Activated T-helper 2 cell treated with anti-CD3 and anti-CD28 coated beads, Interferon-gamma antibody, Interleukin-2, Interleukin-4, amounts not matched to agents 10 μg/mL and 5 μg/mL and 100 μg/mL, durations not matched to agents 14 hours and 24 hours and 36 hours (primary cell): ENCODE data around the gene KLHL36. TPM values are rescaled to one million over a fixed set of nuclear protein-coding genes. Genes with fewer than 3 reads are reported as not detected.

Source experiments
- DNase-seq: peaks from one replicate; pipeline ENCODE4 v3.0.0; 2021; ENCODE audit warnings: low spot score
- H3K27ac Mint-ChIP-seq: one replicate; pipeline ENCODE4 v1.8.0; 2021; ENCODE audit warnings: mixed read lengths
- H3K27me3 Mint-ChIP-seq: one replicate; pipeline ENCODE4 v1.8.0; 2021; ENCODE audit warnings: low read depth, mixed read lengths
- H3K36me3 Mint-ChIP-seq: one replicate; pipeline ENCODE4 v1.8.0; 2021; ENCODE audit warnings: low read depth, mixed read lengths
- H3K4me1 Mint-ChIP-seq: one replicate; pipeline ENCODE4 v1.8.0; 2021; ENCODE audit warnings: low read depth, mixed read lengths
- H3K4me3 Mint-ChIP-seq: one replicate; pipeline ENCODE4 v1.8.0; 2021; ENCODE audit warnings: low read depth, mild to moderate bottlenecking, moderate library complexity, mixed read lengths
- H3K9me3 Mint-ChIP-seq: one replicate; pipeline ENCODE4 v1.8.0; 2021; ENCODE audit warnings: mixed read lengths
- intact Hi-C: fragments of 100-400 bp; cut with micrococcal nuclease; formaldehyde crosslinking; loops from one replicate; pipeline ENCODE4 v1.15.1; 2023
- total RNA-seq: library from RNA; stranded (reverse); gene quantifications from 2 replicates; pipeline ENCODE4 v1.2.3, GENCODE V29; 2022

Gene KLHL36
- total RNA-seq, 1 donor from 2014 or later, result 57.7 TPM

GRCh38 chr16:84657229-84657837 lies 9.0 kb downstream of the KLHL36 start:
- no peak for DNase-seq
- Mint-ChIP-seq H3K27me3 (no peaks in the 10 kb centered on the region), H3K4me3 (no peak overlapping the region), H3K36me3 (peaks cover 75% of the 10 kb centered on the region), H3K4me1 (peaks cover 16% of the 10 kb centered on the region), H3K27ac (no peak overlapping the region), H3K9me3 (no peaks in the 10 kb centered on the region)
- intact Hi-C loops, result no loop called here

DNA sequence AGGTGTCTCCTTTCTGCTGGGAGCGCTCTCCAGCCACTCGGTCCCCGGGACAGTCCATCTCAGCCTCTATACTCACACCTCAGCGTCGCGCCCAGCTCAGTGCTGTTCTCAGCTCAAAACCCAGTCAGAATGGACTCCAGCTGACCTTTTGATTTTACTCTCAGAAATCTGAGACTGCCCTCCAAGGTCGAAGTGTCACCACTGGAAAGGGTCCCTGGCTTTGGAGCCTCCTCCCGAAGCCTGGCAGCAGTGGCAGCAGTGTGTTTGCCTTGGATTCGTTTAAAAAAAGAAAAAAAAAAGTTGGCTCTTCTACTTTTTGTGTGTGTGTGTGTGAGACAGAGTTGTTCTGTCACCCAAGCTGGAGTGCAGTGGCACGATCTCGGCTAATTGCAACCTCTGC lies 10.4 kb downstream of the KLHL36 start:
- H3K36me3 Mint-ChIP-seq, result peaks cover 76% of the 10 kb centered on the region
- H3K9me3 Mint-ChIP-seq, result no peaks in the 10 kb centered on the region
- intact Hi-C loops, result no loop called here
- H3K4me1 Mint-ChIP-seq, result peaks cover 10% of the 10 kb centered on the region
- H3K27me3 Mint-ChIP-seq, result no peaks in the 10 kb centered on the region
- no peak overlapping the region for H3K4me3 Mint-ChIP-seq
- DNase-seq, result no peak
- H3K27ac Mint-ChIP-seq, result no peak overlapping the region

DNA sequence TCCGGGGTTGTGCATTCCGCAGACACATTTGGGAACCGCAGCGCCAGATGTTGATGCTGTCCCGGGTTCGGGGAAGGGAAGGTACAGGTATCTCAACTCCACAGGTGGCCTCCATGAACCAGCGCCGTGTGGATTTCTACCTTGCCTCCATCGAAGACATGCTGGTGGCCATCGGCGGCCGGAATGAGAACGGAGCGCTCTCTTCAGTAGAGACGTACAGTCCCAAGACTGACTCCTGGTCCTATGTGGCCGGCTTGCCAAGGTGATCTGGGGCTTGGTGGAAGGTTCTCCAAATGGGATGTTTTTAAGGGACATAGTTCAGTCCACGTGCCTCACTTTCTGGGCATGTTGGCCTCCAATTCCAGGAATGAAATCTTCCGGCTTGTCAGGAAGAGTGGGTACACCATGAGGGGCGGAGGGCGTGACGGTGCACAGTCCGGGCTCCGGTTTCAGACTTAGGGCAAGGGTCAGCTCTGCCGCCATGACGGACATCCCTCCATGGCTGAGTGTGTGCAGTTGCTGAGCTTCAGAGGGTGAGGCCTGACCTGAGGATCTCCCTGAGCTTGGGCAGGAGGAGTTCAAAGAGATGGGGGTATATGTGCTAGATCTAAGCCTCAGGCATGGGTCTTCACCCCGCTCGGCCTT lies 11.5 kb downstream of the KLHL36 start:
- Mint-ChIP-seq H3K27ac (no peak overlapping the region), H3K4me3 (no peak overlapping the region)

GRCh38 chr16:84660973-84661372 lies 12.7 kb downstream of the KLHL36 start:
- Mint-ChIP-seq H3K4me1 (peaks cover 6% of the 10 kb centered on the region), H3K36me3 (peaks cover 79% of the 10 kb centered on the region), H3K9me3 (no peaks in the 10 kb centered on the region), H3K4me3 (no peak overlapping the region), H3K27ac (no peak overlapping the region), H3K27me3 (no peaks in the 10 kb centered on the region)
- no peak for DNase-seq
- intact Hi-C loops, result no loop called here

More for the DNA sequence above, 11.5 kb downstream of the KLHL36 start:
- intact Hi-C loops, result no loop called here
- H3K9me3 Mint-ChIP-seq, result no peaks in the 10 kb centered on the region
- H3K4me1 Mint-ChIP-seq, result peaks cover 10% of the 10 kb centered on the region
- no peak for DNase-seq
- peaks cover 79% of the 10 kb centered on the region for H3K36me3 Mint-ChIP-seq
- H3K27me3 Mint-ChIP-seq, result no peaks in the 10 kb centered on the region

DNA sequence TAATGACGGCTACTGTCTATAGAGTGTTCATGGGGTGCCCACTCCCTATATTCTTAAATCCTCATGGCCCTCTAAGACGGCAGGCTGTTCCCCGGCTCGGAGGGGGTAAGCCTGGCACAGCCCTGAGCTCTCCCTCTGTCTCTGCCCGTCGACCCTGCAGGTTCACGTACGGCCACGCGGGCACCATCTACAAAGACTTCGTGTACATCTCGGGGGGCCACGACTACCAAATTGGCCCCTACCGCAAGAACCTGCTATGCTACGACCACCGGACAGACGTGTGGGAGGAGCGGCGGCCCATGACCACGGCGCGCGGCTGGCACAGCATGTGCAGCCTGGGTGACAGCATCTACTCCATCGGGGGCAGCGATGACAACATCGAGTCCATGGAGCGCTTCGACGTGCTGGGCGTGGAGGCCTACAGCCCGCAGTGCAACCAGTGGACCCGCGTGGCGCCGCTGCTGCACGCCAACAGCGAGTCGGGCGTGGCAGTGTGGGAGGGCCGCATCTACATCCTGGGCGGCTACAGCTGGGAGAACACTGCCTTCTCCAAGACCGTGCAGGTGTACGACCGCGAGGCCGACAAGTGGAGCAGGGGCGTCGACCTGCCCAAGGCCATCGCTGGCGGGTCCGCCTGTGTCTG lies 13.2 kb downstream of the KLHL36 start:
- intact Hi-C loops, result no loop called here
- H3K4me3 Mint-ChIP-seq, result no peak overlapping the region
- no peak for DNase-seq
- no peaks in the 10 kb centered on the region for H3K9me3 Mint-ChIP-seq
- no peaks in the 10 kb centered on the region for H3K27me3 Mint-ChIP-seq
- no peak overlapping the region for H3K27ac Mint-ChIP-seq
- peaks cover 84% of the 10 kb centered on the region for H3K36me3 Mint-ChIP-seq
- H3K4me1 Mint-ChIP-seq, result peaks cover 4% of the 10 kb centered on the region

GRCh38 chr16:84662471-84662870 lies 14.2 kb downstream of the KLHL36 start:
- Mint-ChIP-seq H3K4me1 (peaks cover under 1% of the 10 kb centered on the region), H3K9me3 (no peaks in the 10 kb centered on the region), H3K36me3 (peaks cover 78% of the 10 kb centered on the region), H3K27me3 (no peaks in the 10 kb centered on the region), H3K27ac (no peak overlapping the region), H3K4me3 (no peak overlapping the region)
- DNase-seq, result no peak
- intact Hi-C loops, result no loop called here

- Mint-ChIP-seq H3K9me3 (no peaks in the 10 kb centered on the region), H3K27me3 (no peaks in the 10 kb centered on the region), H3K4me1 (peaks cover 3% of the 10 kb centered on the region), H3K4me3 (no peak overlapping the region), H3K36me3 (peaks cover 67% of the 10 kb centered on the region), H3K27ac (no peak overlapping the region)
- no peak for DNase-seq
- intact Hi-C loops, result no loop called here
Measured at GRCh38 chr16:84663433-84664101, 15.3 kb downstream of the KLHL36 start.

- Mint-ChIP-seq H3K27me3 (no peaks in the 10 kb centered on the region), H3K9me3 (no peaks in the 10 kb centered on the region), H3K36me3 (peaks cover 52% of the 10 kb centered on the region), H3K4me1 (peaks cover 3% of the 10 kb centered on the region), H3K27ac (no peak overlapping the region), H3K4me3 (no peak overlapping the region)
- intact Hi-C loops, result no loop called here
- no peak for DNase-seq
Measured at GRCh38 chr16:84665359-84665758, 17.0 kb downstream of the KLHL36 start.

- H3K36me3 Mint-ChIP-seq, result peaks cover 47% of the 10 kb centered on the region
- H3K9me3 Mint-ChIP-seq, result no peaks in the 10 kb centered on the region
- H3K27me3 Mint-ChIP-seq, result no peaks in the 10 kb centered on the region
Measured at GRCh38 chr16:84665843-84666242, 17.5 kb downstream of the KLHL36 start.

DNA sequence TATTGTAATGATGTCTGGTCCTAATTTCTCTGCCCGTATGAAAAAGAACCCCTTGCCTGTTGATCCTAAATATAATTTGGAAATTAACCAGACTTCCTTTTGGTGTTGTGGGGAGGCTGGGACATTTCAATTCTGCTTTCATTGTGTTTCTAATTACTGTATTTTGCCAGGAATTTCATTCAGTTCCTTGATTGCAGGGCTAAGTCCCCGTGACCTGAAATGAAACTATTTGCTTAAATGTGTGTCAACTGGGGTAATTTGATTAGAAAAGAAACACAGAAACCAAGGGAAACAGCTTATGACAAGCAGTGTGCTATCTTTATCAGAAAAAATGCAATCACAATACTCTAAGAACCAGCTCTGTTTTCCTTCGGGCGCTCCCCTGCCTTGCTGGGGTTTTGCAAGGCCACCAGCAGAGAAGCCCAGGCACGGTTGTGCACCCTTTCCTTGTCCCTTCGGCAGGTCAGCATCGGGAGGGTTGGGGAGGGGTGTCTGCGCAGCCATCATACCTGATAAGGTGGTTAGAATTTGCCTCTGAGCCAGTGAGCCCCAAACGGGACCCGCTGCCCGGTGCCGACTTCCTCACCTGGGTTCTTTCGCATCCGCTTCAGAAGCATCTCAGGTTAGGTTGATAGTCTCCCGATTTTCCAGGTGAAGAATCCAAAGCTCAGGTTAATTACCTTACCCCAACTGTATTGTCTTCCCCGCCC lies 19.4 kb downstream of the KLHL36 start:
- Mint-ChIP-seq H3K9me3 (no peaks in the 10 kb centered on the region), H3K4me3 (no peak overlapping the region), H3K4me1 (peaks cover 8% of the 10 kb centered on the region), H3K27me3 (peaks cover 3% of the 10 kb centered on the region), H3K36me3 (peaks cover 28% of the 10 kb centered on the region), H3K27ac (no peak overlapping the region)
- intact Hi-C loops, result no loop called here
- DNase-seq, result no peak

More at GRCh38 chr16:84665843-84666242, 17.5 kb downstream of the KLHL36 start:
- peaks cover 3% of the 10 kb centered on the region for H3K4me1 Mint-ChIP-seq
- no peak overlapping the region for H3K4me3 Mint-ChIP-seq
- intact Hi-C loops, result no loop called here
- DNase-seq, result no peak
- no peak overlapping the region for H3K27ac Mint-ChIP-seq

- peaks cover 8% of the 10 kb centered on the region for H3K36me3 Mint-ChIP-seq
- peaks cover 3% of the 10 kb centered on the region for H3K27me3 Mint-ChIP-seq
- peaks cover 8% of the 10 kb centered on the region for H3K4me1 Mint-ChIP-seq
- no peaks in the 10 kb centered on the region for H3K9me3 Mint-ChIP-seq
- DNase-seq, result no peak
- no peak overlapping the region for H3K27ac Mint-ChIP-seq
- intact Hi-C loops, result no loop called here
- no peak overlapping the region for H3K4me3 Mint-ChIP-seq
Measured at GRCh38 chr16:84670063-84670462, 21.8 kb downstream of the KLHL36 start.
